IMR-90 (cell line): ENCODE data around the gene KIF1A. TPM values are rescaled to one million over a fixed set of nuclear protein-coding genes. Genes with fewer than 3 reads are reported as not detected.
"Not testable (repeated sequence)": the region's sequence is repeated elsewhere in the genome, so short reads cannot be mapped to it uniquely, and the experiment has no call there.

Experiments used
- ATAC-seq: fragments of 200-7000 bp; cut with Tn5 transposase; 2 replicates; pipeline ENCODE4 v1.9.1; 2020; ENCODE audit warnings: low read depth, mild to moderate bottlenecking, moderate library complexity
- BruUV-seq: library from RNA; stranded (reverse); fragments of 400-500 nt; replicated peaks from 2 replicates; lab custom pipeline; 2021; lab: Mats Ljungman, UMichigan
- CTCF ChIA-PET: fragments of 300-600 bp; formaldehyde crosslinking; extraction: SDS; loops from one replicate; lab custom pipeline; 2021; ENCODE audit warnings: antibody characterized with exemption; lab: Yijun Ruan, JAX
- POLR2A ChIA-PET: fragments of 300-600 bp; sonication (Branson Sonifier 250); formaldehyde crosslinking; loops from one replicate; lab custom pipeline; 2022; ENCODE audit warnings: antibody characterized with exemption; ENCODE audit not compliant: unreplicated experiment; lab: Charles Lee
- DNase-seq: peaks from one replicate; pipeline ENCODE4 v3.0.0; 2013
- H2AFZ ChIP-seq: replicated peaks from 2 replicates; pipeline ENCODE3; 2013; ENCODE audit warnings: low read length, mild to moderate bottlenecking; ENCODE audit not compliant: poor library complexity
- H2AK5ac ChIP-seq: 2 replicates; pipeline ENCODE4 v1.6.1; 2013; ENCODE audit warnings: low read depth, low read length, inconsistent platforms
- H2AK9ac ChIP-seq: replicated peaks from 2 replicates; pipeline ENCODE3; 2013; ENCODE audit warnings: mild to moderate bottlenecking, low read depth, low read length, moderate library complexity; ENCODE audit not compliant: poor library complexity
- H2BK120ac ChIP-seq: 2 replicates; pipeline ENCODE4 v1.6.1; 2013; ENCODE audit warnings: low read depth, low read length, inconsistent platforms
- H2BK15ac ChIP-seq: 3 replicates; pipeline ENCODE4 v1.6.1; 2013; ENCODE audit warnings: low read depth, low read length, inconsistent platforms
- H2BK20ac ChIP-seq: 2 replicates; pipeline ENCODE4 v1.6.1; 2013; ENCODE audit warnings: low read depth, mild to moderate bottlenecking, inconsistent platforms, low read length, moderate library complexity
- H2BK5ac ChIP-seq: 2 replicates; pipeline ENCODE4 v1.6.1; 2013; ENCODE audit warnings: mild to moderate bottlenecking, low read depth, low read length, inconsistent platforms; ENCODE audit not compliant: poor library complexity, severe bottlenecking
- H3K14ac ChIP-seq: replicated peaks from 2 replicates; pipeline ENCODE4 v1.6.1; 2013; ENCODE audit warnings: low read depth, low read length, inconsistent platforms
- H3K18ac ChIP-seq: 2 replicates; pipeline ENCODE4 v1.6.1; 2013; ENCODE audit warnings: low read depth, low read length, control low read depth
- H3K23ac ChIP-seq: 2 replicates; pipeline ENCODE4 v1.6.1; 2013; ENCODE audit warnings: low read depth, low read length, inconsistent platforms
- H3K27ac ChIP-seq: 2 replicates; pipeline ENCODE4 v1.5.1; 2013; ENCODE audit warnings: mild to moderate bottlenecking, control low read depth, low read length; ENCODE audit not compliant: insufficient read depth
- H3K27me3 ChIP-seq: 2 replicates; pipeline ENCODE4 v1.6.1; 2013; ENCODE audit warnings: low read length; ENCODE audit not compliant: control insufficient read depth, insufficient read depth
- H3K36me3 ChIP-seq: 2 replicates; pipeline ENCODE4 v1.6.1; 2013; ENCODE audit warnings: low read length, mixed read lengths; ENCODE audit not compliant: control insufficient read depth, insufficient read depth
- H3K4ac ChIP-seq: 2 replicates; pipeline ENCODE4 v1.6.1; 2013; ENCODE audit warnings: low read depth, low read length, inconsistent platforms
- H3K4me1 ChIP-seq: 2 replicates; pipeline ENCODE4 v1.6.1; 2013; ENCODE audit warnings: low read length, mixed read lengths; ENCODE audit not compliant: control insufficient read depth, insufficient read depth
- H3K4me2 ChIP-seq: 2 replicates; pipeline ENCODE4 v1.6.1; 2013; ENCODE audit warnings: low read depth, mild to moderate bottlenecking, control low read depth, low read length, moderate library complexity
- H3K4me3 ChIP-seq: 2 replicates; pipeline ENCODE4 v1.5.1; 2013; ENCODE audit warnings: low read depth, mild to moderate bottlenecking, control low read depth, low read length, moderate library complexity; ENCODE audit not compliant: insufficient read depth
- H3K56ac ChIP-seq: 2 replicates; pipeline ENCODE4 v1.6.1; 2013; ENCODE audit warnings: low read length, inconsistent platforms; ENCODE audit not compliant: insufficient read depth; ENCODE audit errors: extremely low read depth
- H3K79me1 ChIP-seq, 2 experiments: 2 replicates each; pipeline ENCODE4 v1.6.1; 2013; ENCODE audit warnings: low read length in 2 of 2, inconsistent platforms in 1 of 2, low read depth in 1 of 2
- H3K9ac ChIP-seq: 2 replicates; pipeline ENCODE4 v1.6.1; 2013; ENCODE audit warnings: low read depth, low read length, control low read depth
- H3K9me1 ChIP-seq: 2 replicates; pipeline ENCODE4 v1.6.1; 2013; ENCODE audit warnings: low read length, inconsistent platforms; ENCODE audit not compliant: insufficient read depth
- H3K9me3 ChIP-seq: 2 replicates; pipeline ENCODE4 v1.6.1; 2013; ENCODE audit warnings: low read length; ENCODE audit not compliant: control insufficient read depth, insufficient read depth
- H4K20me1 ChIP-seq: 2 replicates; pipeline ENCODE4 v1.6.1; 2013; ENCODE audit warnings: low read length, inconsistent platforms; ENCODE audit not compliant: insufficient read depth
- H4K5ac ChIP-seq: 2 replicates; pipeline ENCODE4 v1.6.1; 2013; ENCODE audit warnings: mild to moderate bottlenecking, low read depth, low read length, control low read depth
- H4K8ac ChIP-seq, 2 experiments: 2 replicates each; pipeline ENCODE4 v1.6.1; 2013; ENCODE audit warnings: low read depth in 2 of 2, low read length in 2 of 2, control low read depth in 1 of 2, inconsistent platforms in 1 of 2
- H4K91ac ChIP-seq: 2 replicates; pipeline ENCODE4 v1.6.1; 2013; ENCODE audit warnings: low read depth, low read length, inconsistent platforms; ENCODE audit not compliant: insufficient read depth
- WGBS, 2 experiments: methylation state at CpG; one replicate each; pipeline versions ENCODE4 v1.1.5 to v1.1.7; 2013; ENCODE audit warnings: missing lambda C conversion rate in 2 of 2; ENCODE audit not compliant: insufficient read length in 1 of 2; ENCODE audit errors: extremely low coverage in 2 of 2; 5-methylcytosine and 5-hydroxymethylcytosine counted together
- dilution Hi-C: fragments of 300-500 bp; cut with HindIII; formaldehyde crosslinking; loops from one replicate; pipeline ENCODE4 v1.14.3; 2018; ENCODE audit warnings: low sequenced_read_pairs; ENCODE audit not compliant: unreplicated experiment
- in situ Hi-C: fragments of 300-500 bp; cut with MboI; formaldehyde crosslinking; loops from 3 replicates; pipeline ENCODE4 v1.14.3; 2019; ENCODE audit warnings: low sequenced_read_pairs, inconsistent platforms, mixed read lengths
- intact Hi-C: fragments of 100-400 bp; cut with micrococcal nuclease; formaldehyde crosslinking; loops from 2 replicates; pipeline ENCODE4 v1.10.0; 2022
- polyA plus RNA-seq, 3 experiments: library from polyadenylated mRNA; depleted of rRNA; stranded (reverse); fragments of >200 nt; gene quantifications; 2 replicates each; pipeline ENCODE4 v1.2.3, GENCODE V29; 2012; ENCODE audit warnings: low replicate concordance in 1 of 3
- total RNA-seq: library from RNA; depleted of rRNA; stranded (reverse); fragments of >200 nt; gene quantifications from 2 replicates; pipeline ENCODE4 v1.2.3, GENCODE V29; 2012

The KIF1A gene
- total and polyA plus RNA-seq, 2 of the 4 experiments (the other 2 are of a cell fraction), result under 0.01 TPM; not detected in 1

DNA sequence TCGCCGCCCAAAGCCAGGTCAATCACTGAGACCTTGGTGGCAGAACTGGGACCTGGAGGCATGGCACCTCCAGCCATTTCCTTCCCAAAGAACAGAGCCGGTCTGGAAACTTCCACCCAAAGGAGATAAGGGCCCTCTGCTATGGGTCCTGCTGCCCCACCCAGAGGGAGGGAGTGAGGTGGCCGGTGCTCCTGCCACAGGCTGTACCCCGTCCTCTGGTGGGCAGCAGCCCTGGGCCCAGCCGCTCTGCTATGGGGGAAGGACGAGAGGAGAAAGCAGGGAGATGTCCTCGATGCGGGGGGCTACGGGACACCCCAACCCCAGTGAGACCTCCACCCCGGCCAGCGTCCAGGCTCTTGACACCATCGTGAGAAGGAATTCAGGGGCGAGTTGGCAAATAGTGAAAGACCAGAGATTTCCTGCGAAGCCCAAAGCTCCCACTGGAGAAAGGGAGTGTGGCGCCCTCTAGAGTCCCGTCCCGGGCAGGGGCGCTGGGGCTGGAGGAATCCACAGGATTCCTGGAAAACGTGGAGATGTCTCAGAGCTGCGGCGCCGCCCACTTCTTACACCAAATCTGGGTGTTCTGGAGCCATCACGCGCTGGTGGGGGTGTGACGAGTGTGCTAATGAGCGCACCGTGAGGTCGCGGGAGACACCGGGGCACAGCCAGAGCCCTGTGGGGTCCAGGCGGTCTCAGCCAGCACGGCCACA, 121.0 kb downstream of the KIF1A start:
- not testable (repeated sequence) for H2BK5ac ChIP-seq

DNA sequence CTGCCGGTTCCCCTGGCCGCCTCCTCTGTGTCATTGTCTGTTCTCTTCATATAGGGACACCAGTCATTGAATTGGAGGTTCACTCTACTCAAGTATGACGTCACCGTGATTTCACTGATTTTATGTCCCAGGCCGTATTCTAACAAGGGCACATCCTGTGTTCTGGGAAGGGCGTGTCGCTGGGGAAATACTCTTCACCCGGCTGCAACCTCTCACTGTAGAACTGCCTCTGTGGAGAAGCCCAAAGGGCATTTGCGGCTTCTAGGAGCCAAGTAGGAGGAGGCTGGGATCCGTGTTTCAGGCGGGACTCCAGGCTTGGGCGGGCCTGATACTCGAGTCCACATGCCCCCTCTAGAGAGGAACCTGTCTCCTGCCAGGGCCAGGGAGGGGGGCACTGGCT, 123.5 kb downstream of the KIF1A start:
- H2BK120ac ChIP-seq, H2BK20ac ChIP-seq, H3K36me3 ChIP-seq, H3K23ac ChIP-seq, H3K56ac ChIP-seq, BruUV-seq, H3K4ac ChIP-seq, H2AFZ ChIP-seq, in situ Hi-C loops, H2AK9ac ChIP-seq, H3K9me3 ChIP-seq, H3K27me3 ChIP-seq, H4K8ac ChIP-seq, H3K4me2 ChIP-seq, H4K91ac ChIP-seq, H2BK15ac ChIP-seq, H3K27ac ChIP-seq, H2BK5ac ChIP-seq, H3K79me1 ChIP-seq, H3K18ac ChIP-seq, H3K4me3 ChIP-seq, CTCF ChIA-PET, DNase-seq, dilution Hi-C loops, H3K14ac ChIP-seq, H2AK5ac ChIP-seq, H4K20me1 ChIP-seq, intact Hi-C loops, ATAC-seq, POLR2A ChIA-PET, H3K4me1 ChIP-seq, H4K5ac ChIP-seq, H3K9ac ChIP-seq, H3K9me1 ChIP-seq: not testable (repeated sequence)
- no CpG with 5 or more reads among the region's 13 CpGs for WGBS, 2 experiments

More for the DNA sequence above, 121.0 kb downstream of the KIF1A start:
- H2BK15ac ChIP-seq, BruUV-seq, POLR2A ChIA-PET, H2BK120ac ChIP-seq, DNase-seq, H4K91ac ChIP-seq, H3K4me3 ChIP-seq, H3K27ac ChIP-seq, H2AK9ac ChIP-seq, H3K79me1 ChIP-seq, H3K9ac ChIP-seq, H4K8ac ChIP-seq, H3K36me3 ChIP-seq, H3K18ac ChIP-seq, H3K9me3 ChIP-seq, H3K4ac ChIP-seq, H3K9me1 ChIP-seq, H4K20me1 ChIP-seq, H2AFZ ChIP-seq, H3K4me2 ChIP-seq, dilution Hi-C loops, CTCF ChIA-PET, intact Hi-C loops, H3K23ac ChIP-seq, H2BK20ac ChIP-seq, H3K14ac ChIP-seq, H3K27me3 ChIP-seq, H2AK5ac ChIP-seq, H4K5ac ChIP-seq, H3K4me1 ChIP-seq, in situ Hi-C loops, H3K56ac ChIP-seq: not testable (repeated sequence)
- WGBS, 2 experiments, result no CpG with 5 or more reads among the region's 33 CpGs
- ATAC-seq, result peak; percentile 83
